ENCODE results near the gene P2RY11.

P2RY11 gene, protein sequence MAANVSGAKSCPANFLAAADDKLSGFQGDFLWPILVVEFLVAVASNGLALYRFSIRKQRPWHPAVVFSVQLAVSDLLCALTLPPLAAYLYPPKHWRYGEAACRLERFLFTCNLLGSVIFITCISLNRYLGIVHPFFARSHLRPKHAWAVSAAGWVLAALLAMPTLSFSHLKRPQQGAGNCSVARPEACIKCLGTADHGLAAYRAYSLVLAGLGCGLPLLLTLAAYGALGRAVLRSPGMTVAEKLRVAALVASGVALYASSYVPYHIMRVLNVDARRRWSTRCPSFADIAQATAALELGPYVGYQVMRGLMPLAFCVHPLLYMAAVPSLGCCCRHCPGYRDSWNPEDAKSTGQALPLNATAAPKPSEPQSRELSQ

GRCh38 chr19:10111405-10111811 is at the start of gene P2RY11:
Gene P2RY11 (plus strand): TSS chr19:10111693. CDS start chr19:10111722, 29 bp downstream.
- in situ Hi-C loops (cut with MboI; ENCODE audit: low sequenced_read_pairs, unreplicated experiment): no loop called here
- peak; percentile 59 for DNase-seq (ENCODE audit: low spot score)
- TF ChIP-seq, protein P1, sequence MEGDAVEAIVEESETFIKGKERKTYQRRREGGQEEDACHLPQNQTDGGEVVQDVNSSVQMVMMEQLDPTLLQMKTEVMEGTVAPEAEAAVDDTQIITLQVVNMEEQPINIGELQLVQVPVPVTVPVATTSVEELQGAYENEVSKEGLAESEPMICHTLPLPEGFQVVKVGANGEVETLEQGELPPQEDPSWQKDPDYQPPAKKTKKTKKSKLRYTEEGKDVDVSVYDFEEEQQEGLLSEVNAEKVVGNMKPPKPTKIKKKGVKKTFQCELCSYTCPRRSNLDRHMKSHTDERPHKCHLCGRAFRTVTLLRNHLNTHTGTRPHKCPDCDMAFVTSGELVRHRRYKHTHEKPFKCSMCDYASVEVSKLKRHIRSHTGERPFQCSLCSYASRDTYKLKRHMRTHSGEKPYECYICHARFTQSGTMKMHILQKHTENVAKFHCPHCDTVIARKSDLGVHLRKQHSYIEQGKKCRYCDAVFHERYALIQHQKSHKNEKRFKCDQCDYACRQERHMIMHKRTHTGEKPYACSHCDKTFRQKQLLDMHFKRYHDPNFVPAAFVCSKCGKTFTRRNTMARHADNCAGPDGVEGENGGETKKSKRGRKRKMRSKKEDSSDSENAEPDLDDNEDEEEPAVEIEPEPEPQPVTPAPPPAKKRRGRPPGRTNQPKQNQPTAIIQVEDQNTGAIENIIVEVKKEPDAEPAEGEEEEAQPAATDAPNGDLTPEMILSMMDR (IDR thresholded peaks at IDR 0.05; ENCODE audit: borderline replicate concordance, control extremely low read depth, extremely low read depth, insufficient read depth, missing control alignments): no peak

DNA sequence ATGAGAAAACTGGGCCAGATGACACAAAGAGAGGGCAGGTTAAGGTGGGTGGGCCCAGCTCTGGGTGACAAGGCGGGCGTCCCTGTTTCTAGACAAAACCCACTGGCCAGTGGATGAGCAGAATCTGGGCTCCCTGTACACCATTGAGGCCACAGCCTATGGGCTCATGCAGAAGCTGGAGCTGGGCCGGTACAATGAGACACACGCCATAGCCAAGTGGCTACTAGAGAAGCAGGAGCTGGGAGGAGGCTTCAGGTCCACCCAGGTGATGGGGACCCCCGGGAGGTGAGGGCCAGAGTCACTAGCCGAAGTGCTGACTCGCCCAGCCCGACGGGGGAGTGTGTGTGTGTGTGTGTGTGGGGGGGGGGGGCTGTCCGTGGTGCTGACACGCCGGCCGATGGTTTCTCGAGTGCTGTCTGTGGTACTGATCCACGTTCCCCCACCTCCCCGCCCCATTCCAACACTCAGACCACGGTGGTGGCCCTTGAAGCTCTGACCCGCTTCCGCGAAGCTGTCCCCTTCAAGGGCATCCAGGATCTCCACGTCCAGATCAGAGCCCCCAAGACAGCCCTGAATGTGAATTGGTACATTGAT is 49.7 kb upstream of the P2RY11 start:
- DNase-seq (ENCODE audit: low spot score): no peak
- in situ Hi-C loops (cut with MboI; ENCODE audit: low sequenced_read_pairs, unreplicated experiment): no loop called here
- TF ChIP-seq, protein P1 (IDR thresholded peaks at IDR 0.05; ENCODE audit: borderline replicate concordance, control extremely low read depth, extremely low read depth, insufficient read depth, missing control alignments): no peak

- TF ChIP-seq, protein P1 (IDR thresholded peaks at IDR 0.05; ENCODE audit: borderline replicate concordance, control extremely low read depth, extremely low read depth, insufficient read depth, missing control alignments): no peak
- DNase-seq (ENCODE audit: low spot score): no peak
- in situ Hi-C loops (cut with MboI; ENCODE audit: low sequenced_read_pairs, unreplicated experiment): no loop called here
Observed at GRCh38 chr19:10068205-10068604, 43.3 kb upstream of the P2RY11 start.

GRCh38 chr19:10069046-10069445 is 42.4 kb upstream of the P2RY11 start:
- TF ChIP-seq, protein P1 (IDR thresholded peaks at IDR 0.05; ENCODE audit: borderline replicate concordance, control extremely low read depth, extremely low read depth, insufficient read depth, missing control alignments): no peak
- in situ Hi-C loops (cut with MboI; ENCODE audit: low sequenced_read_pairs, unreplicated experiment): no loop called here
- DNase-seq (ENCODE audit: low spot score): no peak

- no peak for DNase-seq (ENCODE audit: low spot score)
- TF ChIP-seq, protein P1 (IDR thresholded peaks at IDR 0.05; ENCODE audit: borderline replicate concordance, control extremely low read depth, extremely low read depth, insufficient read depth, missing control alignments): no peak
- in situ Hi-C loops (cut with MboI; ENCODE audit: low sequenced_read_pairs, unreplicated experiment): no loop called here
Observed at GRCh38 chr19:10070730-10071446, 40.6 kb upstream of the P2RY11 start.

DNA sequence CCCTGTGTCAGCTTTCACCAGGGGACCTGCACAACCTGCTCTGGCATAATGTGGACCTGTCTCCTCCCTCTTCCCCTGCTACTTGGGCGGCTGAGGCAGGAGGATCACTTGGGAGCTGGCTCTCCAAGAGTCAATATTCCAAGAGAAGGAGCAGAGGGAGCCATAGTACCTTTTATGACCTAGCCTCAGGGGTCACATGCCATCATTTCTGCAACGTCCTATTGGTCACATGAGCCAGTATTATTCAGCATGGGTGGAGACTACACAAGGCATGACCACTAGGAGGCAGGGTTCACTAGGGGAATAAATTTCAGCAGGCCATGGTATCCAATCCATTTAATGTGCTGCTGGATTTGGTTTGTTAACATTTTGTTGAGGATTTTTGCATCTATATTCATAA is 37.3 kb upstream of the P2RY11 start:
- TF ChIP-seq, protein P1 (IDR thresholded peaks at IDR 0.05; ENCODE audit: borderline replicate concordance, control extremely low read depth, extremely low read depth, insufficient read depth, missing control alignments): no peak
- DNase-seq (ENCODE audit: low spot score): peak; percentile 51
- in situ Hi-C loops (cut with MboI; ENCODE audit: low sequenced_read_pairs, unreplicated experiment): no loop called here

Data from GM13976 (cell line).